H9 (cell line): ENCODE measurements around the gene PROX1. TPM values are rescaled to one million over a fixed set of nuclear protein-coding genes. Genes with fewer than 3 reads are reported as not detected.

Experiments
- DNase-seq: peaks from one replicate; pipeline ENCODE4 v3.0.0-alpha.2; 2017
- H2AFZ ChIP-seq: one replicate; pipeline ENCODE4 v1.6.1; 2013; ENCODE audit warnings: mild to moderate bottlenecking, low read length, control low read depth, moderate library complexity
- H2AK5ac ChIP-seq: 2 replicates; pipeline ENCODE4 v1.6.1; 2013; ENCODE audit warnings: low read length, control low read depth, mixed read lengths; ENCODE audit not compliant: insufficient read length
- H2BK120ac ChIP-seq: one replicate; pipeline ENCODE4 v1.6.1; 2013; ENCODE audit warnings: low read depth, mild to moderate bottlenecking, low read length, control low read depth, inconsistent platforms; ENCODE audit not compliant: poor library complexity, severe bottlenecking
- H2BK12ac ChIP-seq: 2 replicates; pipeline ENCODE4 v1.6.1; 2013; ENCODE audit warnings: low read length, control low read depth, mixed read lengths, low read depth; ENCODE audit not compliant: insufficient read length
- H2BK15ac ChIP-seq: 2 replicates; pipeline ENCODE4 v1.6.1; 2013; ENCODE audit warnings: low read depth, low read length, control low read depth
- H2BK20ac ChIP-seq: one replicate; pipeline ENCODE4 v1.6.1; 2013; ENCODE audit warnings: low read depth, mild to moderate bottlenecking, low read length, control low read depth, inconsistent platforms; ENCODE audit not compliant: poor library complexity, severe bottlenecking
- H2BK5ac ChIP-seq: 2 replicates; pipeline ENCODE4 v1.6.1; 2013; ENCODE audit warnings: low read length, control low read depth, mixed read lengths; ENCODE audit not compliant: insufficient read length
- H3K14ac ChIP-seq: 2 replicates; pipeline ENCODE4 v1.6.1; 2013; ENCODE audit warnings: low read length, control low read depth; ENCODE audit not compliant: insufficient read depth
- H3K18ac ChIP-seq: 2 replicates; pipeline ENCODE4 v1.6.1; 2013; ENCODE audit warnings: low read depth, mild to moderate bottlenecking, mixed read lengths, low read length, control low read depth; ENCODE audit not compliant: insufficient read length
- H3K23ac ChIP-seq: 2 replicates; pipeline ENCODE4 v1.6.1; 2013; ENCODE audit warnings: low read length, control low read depth, mixed read lengths, low read depth; ENCODE audit not compliant: insufficient read length
- H3K23me2 ChIP-seq: 2 replicates; pipeline ENCODE4 v1.6.1; 2013; ENCODE audit warnings: low read depth, mild to moderate bottlenecking, mixed read lengths, low read length, control low read depth; ENCODE audit not compliant: insufficient read length, poor library complexity, severe bottlenecking
- H3K27ac ChIP-seq: 2 replicates; pipeline ENCODE4 v1.5.1; 2013; ENCODE audit warnings: low read length, control low read depth, mixed read lengths, low read depth; ENCODE audit not compliant: insufficient read length
- H3K27me3 ChIP-seq: 2 replicates; pipeline ENCODE4 v1.6.1; 2013; ENCODE audit warnings: low read length, control low read depth, inconsistent platforms; ENCODE audit not compliant: insufficient read depth
- H3K4ac ChIP-seq: 2 replicates; pipeline ENCODE4 v1.6.1; 2013; ENCODE audit warnings: low read depth, mild to moderate bottlenecking, control low read depth, inconsistent platforms, low read length, moderate library complexity
- H3K4me1 ChIP-seq: 2 replicates; pipeline ENCODE4 v1.6.1; 2013; ENCODE audit warnings: low read length, control low read depth, inconsistent platforms; ENCODE audit not compliant: insufficient read depth
- H3K4me2 ChIP-seq: 2 replicates; pipeline ENCODE4 v1.6.1; 2013; ENCODE audit warnings: low read length, control low read depth, mixed read lengths; ENCODE audit not compliant: insufficient read length, insufficient read depth
- H3K56ac ChIP-seq: 2 replicates; pipeline ENCODE4 v1.6.1; 2013; ENCODE audit warnings: low read depth, mild to moderate bottlenecking, mixed read lengths, low read length, control low read depth; ENCODE audit not compliant: insufficient read length
- H3K79me1 ChIP-seq: 2 replicates; pipeline ENCODE4 v1.6.1; 2013; ENCODE audit warnings: low read depth, mild to moderate bottlenecking, moderate library complexity, low read length, control low read depth, inconsistent platforms; ENCODE audit not compliant: insufficient read depth, poor library complexity, severe bottlenecking
- H3K79me2 ChIP-seq: 2 replicates; pipeline ENCODE4 v1.6.1; 2013; ENCODE audit warnings: low read length, control low read depth, inconsistent platforms; ENCODE audit not compliant: insufficient read depth
- H3K9ac ChIP-seq: 2 replicates; pipeline ENCODE4 v1.6.1; 2013; ENCODE audit warnings: low read length, control low read depth, mixed read lengths; ENCODE audit not compliant: insufficient read length; ENCODE audit errors: extremely low read depth
- H3K9me3 ChIP-seq: one replicate; pipeline ENCODE4 v1.6.1; 2013; ENCODE audit warnings: low read depth, low read length, inconsistent platforms; ENCODE audit not compliant: control insufficient read depth
- H3T11ph ChIP-seq: one replicate; pipeline ENCODE4 v1.6.1; 2013; ENCODE audit warnings: mild to moderate bottlenecking, low read length, control low read depth, inconsistent platforms
- H4K20me1 ChIP-seq: one replicate; pipeline ENCODE4 v1.6.1; 2013; ENCODE audit not compliant: control insufficient read depth, insufficient read length, insufficient read depth
- H4K5ac ChIP-seq: 2 replicates; pipeline ENCODE4 v1.6.1; 2013; ENCODE audit warnings: low read depth, mild to moderate bottlenecking, mixed read lengths, low read length, control low read depth; ENCODE audit not compliant: insufficient read length
- H4K8ac ChIP-seq: replicated peaks from 2 replicates; pipeline ENCODE4 v1.6.1; 2013; ENCODE audit warnings: low read length, control low read depth, mixed read lengths, low read depth; ENCODE audit not compliant: insufficient read length
- H4K91ac ChIP-seq: 2 replicates; pipeline ENCODE4 v1.6.1; 2013; ENCODE audit warnings: low read depth, mild to moderate bottlenecking, moderate library complexity, mixed read lengths, low read length, control low read depth; ENCODE audit not compliant: insufficient read length
- H3K27ac Mint-ChIP-seq, 3 experiments: 2 replicates in 2 of 3; 3 replicates in 1 of 3; pipeline ENCODE4 v1.8.0; 2020 to 2021; ENCODE audit warnings: mixed read lengths in 3 of 3, mild to moderate bottlenecking in 1 of 3, moderate library complexity in 1 of 3
- H3K27me3 Mint-ChIP-seq: 2 replicates; pipeline ENCODE4 v1.8.0; 2021; ENCODE audit warnings: low read depth, mild to moderate bottlenecking, moderate library complexity, mixed read lengths
- H3K36me3 Mint-ChIP-seq, 3 experiments: 2 replicates in 2 of 3; 3 replicates in 1 of 3; pipeline ENCODE4 v1.8.0; 2020 to 2021; ENCODE audit warnings: low read depth in 3 of 3, mixed read lengths in 3 of 3; ENCODE audit not compliant: insufficient read depth in 1 of 3
- H3K4me1 Mint-ChIP-seq, 2 experiments: 2 replicates each; pipeline ENCODE4 v1.8.0; 2020; ENCODE audit warnings: mixed read lengths in 2 of 2
- H3K4me3 Mint-ChIP-seq, 2 experiments: 2 replicates in 1 of 2; 3 replicates in 1 of 2; pipeline ENCODE4 v1.8.0; 2020 to 2021; ENCODE audit warnings: mild to moderate bottlenecking in 2 of 2, mixed read lengths in 2 of 2, moderate library complexity in 1 of 2
- H3K9me3 Mint-ChIP-seq, 2 experiments: 2 replicates in 1 of 2; 3 replicates in 1 of 2; pipeline ENCODE4 v1.8.0; 2020; ENCODE audit warnings: mild to moderate bottlenecking in 2 of 2, mixed read lengths in 2 of 2, moderate library complexity in 1 of 2
- WGBS: extraction: QIAGEN DNeasy Blood & Tissue Kit; methylation state at CpG from one replicate; pipeline ENCODE4 v1.1.7; 2013; ENCODE audit warnings: missing lambda C conversion rate, low lambda C conversion rate, mixed read lengths; ENCODE audit not compliant: insufficient read length; ENCODE audit errors: extremely low coverage; 5-methylcytosine and 5-hydroxymethylcytosine counted together
- total RNA-seq: library from RNA; stranded (reverse); gene quantifications from 2 replicates; pipeline ENCODE4 v1.2.1, GENCODE V29; 2021
- TF ChIP-seq, protein P1 (sequence below): fragments of 200-600 bp; sonication (generic); conservative IDR thresholded peaks from 3 replicates; pipeline ENCODE4 v1.8.0; 2021; ENCODE audit warnings: antibody characterized with exemption, mild to moderate bottlenecking

The PROX1 gene
- total RNA-seq, 1 experiment from 2014 or later: 0.72 TPM

DNA sequence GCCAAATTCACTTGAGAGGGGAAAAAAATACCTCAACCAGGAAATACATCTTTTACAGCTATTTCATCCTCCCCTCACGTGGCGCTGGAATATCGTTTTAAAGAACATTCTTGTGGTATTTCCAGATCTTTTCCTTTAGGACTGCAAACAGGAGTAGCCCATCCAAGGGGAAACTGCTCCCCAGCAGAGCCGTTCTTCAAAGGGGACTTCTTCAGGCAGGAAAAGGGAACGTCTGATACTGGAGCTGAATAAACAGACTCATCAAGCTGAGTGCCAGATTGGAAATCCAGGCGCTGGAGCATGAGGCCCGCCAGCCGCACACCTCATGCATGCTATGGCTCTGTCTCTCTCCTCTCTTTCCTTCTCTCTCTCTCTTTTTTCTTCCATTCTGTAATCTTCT is 34.0 kb upstream of the PROX1 start:
- H2BK15ac ChIP-seq: no peak overlapping the region
- no peak for DNase-seq
- H3K79me2 ChIP-seq: no peaks in the 10 kb centered on the region
- H3K27ac ChIP-seq: no peak overlapping the region
- no peak overlapping the region for H3K14ac ChIP-seq
- H3K9ac ChIP-seq: no peak overlapping the region
- H2AFZ ChIP-seq: no peak overlapping the region
- no peaks in the 10 kb centered on the region for H3K4me1 ChIP-seq
- Mint-ChIP-seq H3K27me3 (no peaks in the 10 kb centered on the region; the same call in 1 of the 2 replicates), H3K4me3 (no peak overlapping the region), H3K27ac (no peak overlapping the region), H3K4me1 (no peaks in the 10 kb centered on the region), H3K9me3 (no peaks in the 10 kb centered on the region), H3K36me3 (no peaks in the 10 kb centered on the region)
- no peaks in the 10 kb centered on the region for H3K9me3 ChIP-seq
- no peaks in the 10 kb centered on the region for H3K79me1 ChIP-seq
- TF ChIP-seq, protein P1, sequence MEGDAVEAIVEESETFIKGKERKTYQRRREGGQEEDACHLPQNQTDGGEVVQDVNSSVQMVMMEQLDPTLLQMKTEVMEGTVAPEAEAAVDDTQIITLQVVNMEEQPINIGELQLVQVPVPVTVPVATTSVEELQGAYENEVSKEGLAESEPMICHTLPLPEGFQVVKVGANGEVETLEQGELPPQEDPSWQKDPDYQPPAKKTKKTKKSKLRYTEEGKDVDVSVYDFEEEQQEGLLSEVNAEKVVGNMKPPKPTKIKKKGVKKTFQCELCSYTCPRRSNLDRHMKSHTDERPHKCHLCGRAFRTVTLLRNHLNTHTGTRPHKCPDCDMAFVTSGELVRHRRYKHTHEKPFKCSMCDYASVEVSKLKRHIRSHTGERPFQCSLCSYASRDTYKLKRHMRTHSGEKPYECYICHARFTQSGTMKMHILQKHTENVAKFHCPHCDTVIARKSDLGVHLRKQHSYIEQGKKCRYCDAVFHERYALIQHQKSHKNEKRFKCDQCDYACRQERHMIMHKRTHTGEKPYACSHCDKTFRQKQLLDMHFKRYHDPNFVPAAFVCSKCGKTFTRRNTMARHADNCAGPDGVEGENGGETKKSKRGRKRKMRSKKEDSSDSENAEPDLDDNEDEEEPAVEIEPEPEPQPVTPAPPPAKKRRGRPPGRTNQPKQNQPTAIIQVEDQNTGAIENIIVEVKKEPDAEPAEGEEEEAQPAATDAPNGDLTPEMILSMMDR: no peak
- H4K5ac ChIP-seq: no peak overlapping the region
- H2BK5ac ChIP-seq: no peak overlapping the region
- H3K18ac ChIP-seq: no peak overlapping the region
- no peaks in the 10 kb centered on the region for H4K20me1 ChIP-seq
- H3K4me2 ChIP-seq: no peak overlapping the region
- WGBS: no CpG with 5 or more reads among the region's 8 CpGs
- no peak overlapping the region for H3K23ac ChIP-seq
- H2BK120ac ChIP-seq: no peak overlapping the region
- H2AK5ac ChIP-seq: no peak overlapping the region
- H3T11ph ChIP-seq: no peak overlapping the region
- H3K56ac ChIP-seq: no peak overlapping the region
- H3K23me2 ChIP-seq: no peaks in the 10 kb centered on the region
- peaks cover 2% of the 10 kb centered on the region; the same call in 1 of the 2 replicates for H3K27me3 ChIP-seq
- no peak overlapping the region for H4K91ac ChIP-seq
- H4K8ac ChIP-seq: no peak overlapping the region
- no peak overlapping the region for H2BK12ac ChIP-seq
- H2BK20ac ChIP-seq: no peak overlapping the region
- H3K4ac ChIP-seq: no peak overlapping the region
